ENCODE data around the gene DIAPH3. TPM values are rescaled to one million over a fixed set of nuclear protein-coding genes. Genes with fewer than 3 reads are reported as not detected.

The DIAPH3 gene
- total RNA-seq, 1 experiment from 2014 or later = 62.3 TPM

- no TSS peak for BruUV-seq (replicated peaks)
- no peak overlapping the region for H3K27ac ChIP-seq (ENCODE audit: low read depth, low read length, poor library complexity, severe bottlenecking)
- peaks cover 88% of the 10 kb centered on the region for H3K4me1 ChIP-seq (ENCODE audit: insufficient read depth, low read length, poor library complexity, severe bottlenecking)
- ChIA-PET POLR2A (ENCODE audit: low non-redundant PET) (no interaction called here), CTCF (no interaction called here)
- H3K9me3 ChIP-seq (ENCODE audit: low read depth, low read length, poor library complexity, severe bottlenecking) = no peaks in the 10 kb centered on the region
- no peaks in the 10 kb centered on the region for H3K27me3 ChIP-seq (replicated peaks; ENCODE audit: insufficient read depth, low read depth, low read length, poor library complexity)
- H3K4me3 ChIP-seq (ENCODE audit: low read depth, low read length, poor library complexity, severe bottlenecking) = no peak overlapping the region
- peaks cover 8% of the 10 kb centered on the region for H3K36me3 ChIP-seq (ENCODE audit: insufficient read depth, low read length, poor library complexity, severe bottlenecking)
- peak; percentile 44 for DNase-seq (ENCODE audit: low spot score)
- intact Hi-C loops (cut with micrococcal nuclease; ENCODE audit: unreplicated experiment) = no loop called here
- TF ChIP-seq EZH2 (IDR thresholded peaks at IDR 0.05; ENCODE audit: borderline replicate concordance, low read depth, low read length, poor library complexity, severe bottlenecking) = no peak
- TF ChIP-seq, protein P1, sequence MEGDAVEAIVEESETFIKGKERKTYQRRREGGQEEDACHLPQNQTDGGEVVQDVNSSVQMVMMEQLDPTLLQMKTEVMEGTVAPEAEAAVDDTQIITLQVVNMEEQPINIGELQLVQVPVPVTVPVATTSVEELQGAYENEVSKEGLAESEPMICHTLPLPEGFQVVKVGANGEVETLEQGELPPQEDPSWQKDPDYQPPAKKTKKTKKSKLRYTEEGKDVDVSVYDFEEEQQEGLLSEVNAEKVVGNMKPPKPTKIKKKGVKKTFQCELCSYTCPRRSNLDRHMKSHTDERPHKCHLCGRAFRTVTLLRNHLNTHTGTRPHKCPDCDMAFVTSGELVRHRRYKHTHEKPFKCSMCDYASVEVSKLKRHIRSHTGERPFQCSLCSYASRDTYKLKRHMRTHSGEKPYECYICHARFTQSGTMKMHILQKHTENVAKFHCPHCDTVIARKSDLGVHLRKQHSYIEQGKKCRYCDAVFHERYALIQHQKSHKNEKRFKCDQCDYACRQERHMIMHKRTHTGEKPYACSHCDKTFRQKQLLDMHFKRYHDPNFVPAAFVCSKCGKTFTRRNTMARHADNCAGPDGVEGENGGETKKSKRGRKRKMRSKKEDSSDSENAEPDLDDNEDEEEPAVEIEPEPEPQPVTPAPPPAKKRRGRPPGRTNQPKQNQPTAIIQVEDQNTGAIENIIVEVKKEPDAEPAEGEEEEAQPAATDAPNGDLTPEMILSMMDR (conservative IDR thresholded peaks at IDR 0.05; ENCODE audit: low read depth, low read length) = no peak
Observed at GRCh38 chr13:60016229-60016628, 147.5 kb downstream of the DIAPH3 start.

DNA sequence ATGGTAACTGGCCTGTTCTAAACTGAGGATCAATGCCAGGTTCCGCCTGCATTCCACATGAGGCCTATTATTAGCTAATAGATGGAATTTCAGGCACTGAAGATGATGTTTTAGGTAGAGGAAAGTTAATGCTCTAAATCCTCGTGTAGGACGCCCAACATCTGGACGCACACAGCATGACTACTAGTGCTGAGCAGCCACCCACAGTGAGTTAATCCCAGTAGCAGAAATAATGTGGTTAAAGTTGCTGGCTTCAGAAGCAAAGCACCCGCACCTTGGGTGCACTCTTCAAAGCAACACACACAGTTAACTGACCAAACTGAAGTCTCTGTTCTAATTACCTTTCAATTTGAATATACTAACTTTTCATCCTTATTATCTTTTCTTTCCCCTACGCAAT is 150.6 kb downstream of the DIAPH3 start:
- H3K27ac ChIP-seq (ENCODE audit: low read depth, low read length, poor library complexity, severe bottlenecking) = peak overlapping the region; percentile 34

GRCh38 chr13:60012488-60012887 is 151.2 kb downstream of the DIAPH3 start:
- Histone ChIP-seq H3K9me3 (ENCODE audit: low read depth, low read length, poor library complexity, severe bottlenecking) (no peaks in the 10 kb centered on the region), H3K4me1 (ENCODE audit: insufficient read depth, low read length, poor library complexity, severe bottlenecking) (peaks cover 67% of the 10 kb centered on the region), H3K27me3 (replicated peaks; ENCODE audit: insufficient read depth, low read depth, low read length, poor library complexity) (no peaks in the 10 kb centered on the region), H3K36me3 (ENCODE audit: insufficient read depth, low read length, poor library complexity, severe bottlenecking) (peaks cover 14% of the 10 kb centered on the region), H3K4me3 (ENCODE audit: low read depth, low read length, poor library complexity, severe bottlenecking) (no peak overlapping the region), H3K27ac (ENCODE audit: low read depth, low read length, poor library complexity, severe bottlenecking) (peak overlapping the region; percentile 34)
- DNase-seq (ENCODE audit: low spot score) = no peak
- BruUV-seq (replicated peaks) = no TSS peak
- intact Hi-C loops (cut with micrococcal nuclease; ENCODE audit: unreplicated experiment) = no loop called here
- no peak for TF ChIP-seq EZH2 (IDR thresholded peaks at IDR 0.05; ENCODE audit: borderline replicate concordance, low read depth, low read length, poor library complexity, severe bottlenecking)
- TF ChIP-seq, protein P1 (conservative IDR thresholded peaks at IDR 0.05; ENCODE audit: low read depth, low read length) = no peak
- ChIA-PET CTCF (no interaction called here), POLR2A (ENCODE audit: low non-redundant PET) (no interaction called here)

More for the DNA sequence above, 150.6 kb downstream of the DIAPH3 start:
- Histone ChIP-seq H3K4me1 (ENCODE audit: insufficient read depth, low read length, poor library complexity, severe bottlenecking) (peaks cover 74% of the 10 kb centered on the region), H3K36me3 (ENCODE audit: insufficient read depth, low read length, poor library complexity, severe bottlenecking) (peaks cover 12% of the 10 kb centered on the region), H3K9me3 (ENCODE audit: low read depth, low read length, poor library complexity, severe bottlenecking) (no peaks in the 10 kb centered on the region), H3K27me3 (replicated peaks; ENCODE audit: insufficient read depth, low read depth, low read length, poor library complexity) (no peaks in the 10 kb centered on the region), H3K4me3 (ENCODE audit: low read depth, low read length, poor library complexity, severe bottlenecking) (no peak overlapping the region)
- BruUV-seq (replicated peaks) = no TSS peak
- CTCF ChIA-PET = no interaction called here
- intact Hi-C loops (cut with micrococcal nuclease; ENCODE audit: unreplicated experiment) = no loop called here
- POLR2A ChIA-PET (ENCODE audit: low non-redundant PET) = no interaction called here
- TF ChIP-seq, protein P1 (conservative IDR thresholded peaks at IDR 0.05; ENCODE audit: low read depth, low read length) = no peak
- no peak for TF ChIP-seq EZH2 (IDR thresholded peaks at IDR 0.05; ENCODE audit: borderline replicate concordance, low read depth, low read length, poor library complexity, severe bottlenecking)
- DNase-seq (ENCODE audit: low spot score) = peak; percentile 80

Data from A673 (cell line).